Activated CD4-positive, alpha-beta T cell treated with anti-CD3 and anti-CD28 coated beads, Interleukin-2, Interleukin-4, amounts not matched to agents 100 ng/mL and 50 ng/mL, durations not matched to agents 16 hours and 8 hours (primary cell): ENCODE results near the gene GPR176.
"Not testable (repeated sequence)": the region's sequence is repeated elsewhere in the genome, so short reads cannot be mapped to it uniquely, and the experiment has no call there.

Experiments used
- DNase-seq: peaks from one replicate; pipeline ENCODE4 v3.0.0-alpha.2; 2020; ENCODE audit warnings: low spot score

The GPR176 gene

DNA sequence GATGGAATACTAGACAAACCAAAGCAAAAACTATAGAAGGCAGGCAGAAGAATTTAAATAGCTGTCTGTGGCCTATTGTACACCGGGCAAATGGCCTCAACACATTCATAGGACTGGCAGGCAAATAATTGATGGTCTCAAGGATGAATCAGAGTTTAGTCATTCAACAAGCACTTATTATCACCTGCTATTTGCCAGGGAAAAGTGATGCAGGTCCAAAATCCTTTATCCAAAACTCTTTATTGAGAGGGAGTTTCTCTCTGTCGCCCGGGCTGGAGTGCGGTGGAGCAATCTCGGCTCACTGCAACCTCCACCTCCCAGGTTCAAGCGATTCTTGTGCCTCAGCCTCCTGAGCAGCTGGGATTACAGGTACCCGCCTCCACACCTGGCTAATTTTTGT is 16.1 kb upstream of the GPR176 start:
- DNase-seq: no peak

DNA sequence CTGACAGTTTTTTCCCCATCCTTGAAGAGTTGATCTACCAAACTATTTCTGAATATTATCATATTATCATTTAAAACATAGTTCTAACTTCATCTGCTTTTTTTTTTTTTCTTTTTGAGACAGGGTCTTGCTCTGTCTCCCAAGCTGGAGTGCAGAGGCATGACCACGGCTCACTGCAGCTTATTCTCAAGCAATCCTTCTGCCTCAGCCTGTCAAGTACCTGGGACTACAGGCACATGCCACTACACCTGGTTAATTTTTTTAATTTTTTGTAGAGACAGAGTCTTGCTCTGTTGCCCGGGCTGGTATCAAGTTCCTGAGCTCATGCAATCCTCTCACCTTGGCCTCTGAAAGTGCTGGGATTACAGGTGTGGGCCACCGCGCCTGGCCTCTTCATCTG is 15.2 kb upstream of the GPR176 start:
- DNase-seq: no peak

GRCh38 chr15:39934397-39935071 is 14.5 kb upstream of the GPR176 start:
- DNase-seq: no peak

DNA sequence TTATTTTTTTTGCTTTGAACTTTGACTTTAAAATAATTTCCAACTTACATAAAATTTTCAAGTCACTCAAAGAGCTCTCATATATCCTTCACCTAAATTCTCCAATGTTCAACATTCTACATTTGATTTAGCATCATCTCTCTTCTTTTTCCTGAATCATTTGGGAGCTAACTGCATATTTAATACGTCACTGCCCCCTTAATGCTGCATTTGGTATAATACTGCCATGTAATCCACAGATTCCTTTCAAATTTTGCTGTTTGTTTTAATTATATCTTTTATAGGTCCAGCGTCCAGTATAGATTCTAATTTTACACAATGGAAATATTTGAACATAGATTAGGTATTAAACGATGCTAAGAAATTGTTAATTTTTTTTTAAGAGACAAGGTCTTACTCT is 11.5 kb upstream of the GPR176 start:
- DNase-seq: no peak

- no peak for DNase-seq
Observed at GRCh38 chr15:39926526-39926925, 6.5 kb upstream of the GPR176 start.

DNA sequence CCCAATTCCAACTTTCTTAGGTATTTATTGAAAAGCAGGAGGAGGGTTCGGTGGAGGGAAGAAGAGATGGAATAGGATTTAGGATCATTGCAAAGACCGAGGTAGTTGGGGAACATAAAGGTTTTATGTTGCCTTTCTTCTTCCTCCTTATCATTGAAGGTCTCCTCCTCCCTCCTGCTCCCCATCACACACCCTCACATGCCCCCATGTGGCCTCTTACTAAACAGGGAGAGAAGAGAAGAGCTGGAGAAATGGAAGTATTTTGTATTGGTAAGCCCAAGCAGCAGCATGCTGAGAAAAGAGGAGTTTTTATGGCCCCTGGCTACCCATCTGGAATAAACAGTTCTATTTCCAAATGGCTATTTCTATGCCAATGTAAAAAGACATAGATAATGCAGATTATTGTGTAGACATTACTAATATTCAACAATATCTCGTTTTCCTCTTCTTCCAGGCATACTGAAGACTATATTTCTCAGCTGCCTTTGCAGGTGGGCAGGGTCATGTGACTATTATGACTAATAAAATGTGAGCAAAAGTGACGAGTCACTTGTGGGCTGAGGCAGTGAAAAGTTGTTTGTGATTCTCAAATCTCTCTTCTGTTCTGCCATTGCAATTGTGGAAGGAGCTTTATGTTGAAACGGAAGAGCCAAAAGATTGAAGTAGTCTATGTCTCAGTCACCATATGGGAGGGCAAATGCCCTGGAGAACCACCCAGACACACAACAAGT is 5.2 kb upstream of the GPR176 start:
- no peak for DNase-seq

GRCh38 chr15:39924437-39924836 is 4.4 kb upstream of the GPR176 start:
- no peak for DNase-seq

- no peak for DNase-seq
Observed at GRCh38 chr15:39922462-39923092, 2.5 kb upstream of the GPR176 start.

- DNase-seq: no peak
Observed at GRCh38 chr15:39921274-39921638, 1.2 kb upstream of the GPR176 start.

DNA sequence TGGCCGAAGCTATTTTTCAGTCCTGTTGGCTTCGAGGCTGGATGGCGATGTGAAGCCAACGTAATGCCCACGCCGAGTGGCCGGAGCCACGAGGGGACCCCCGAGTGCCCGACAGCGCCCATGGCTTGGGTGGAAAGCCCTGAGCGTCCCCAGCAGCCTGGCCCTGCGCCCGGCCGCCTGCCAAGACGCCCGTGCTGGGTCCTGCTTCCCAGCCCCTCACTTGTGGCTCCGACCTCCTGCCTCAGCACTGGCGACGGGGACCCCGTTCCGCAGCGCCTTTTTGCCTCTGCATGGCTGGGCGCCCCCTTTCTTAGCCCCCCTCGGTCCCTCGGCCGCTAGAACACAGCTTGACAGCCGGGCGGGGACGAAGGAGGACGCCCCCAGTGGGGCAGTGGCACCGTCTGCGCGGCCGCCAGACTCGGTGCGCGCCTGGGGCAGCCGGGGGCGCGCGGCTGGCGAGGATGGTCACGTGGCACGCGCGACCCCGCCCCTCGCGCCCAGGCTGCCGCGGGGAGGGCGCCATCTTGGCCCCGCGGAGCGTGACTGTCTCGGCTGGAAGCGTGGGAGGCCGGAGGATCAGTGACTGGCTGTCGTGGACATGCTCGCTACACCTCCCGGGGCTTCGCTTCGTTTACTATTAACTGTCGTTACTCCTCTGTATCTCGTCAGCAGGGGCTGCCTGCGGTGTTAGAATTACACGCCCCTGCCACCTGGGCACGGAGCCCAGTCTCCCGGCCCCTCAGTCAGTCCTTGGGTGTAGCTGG is 626 bp upstream of the GPR176 start:
- DNase-seq: peak; percentile 68

DNA sequence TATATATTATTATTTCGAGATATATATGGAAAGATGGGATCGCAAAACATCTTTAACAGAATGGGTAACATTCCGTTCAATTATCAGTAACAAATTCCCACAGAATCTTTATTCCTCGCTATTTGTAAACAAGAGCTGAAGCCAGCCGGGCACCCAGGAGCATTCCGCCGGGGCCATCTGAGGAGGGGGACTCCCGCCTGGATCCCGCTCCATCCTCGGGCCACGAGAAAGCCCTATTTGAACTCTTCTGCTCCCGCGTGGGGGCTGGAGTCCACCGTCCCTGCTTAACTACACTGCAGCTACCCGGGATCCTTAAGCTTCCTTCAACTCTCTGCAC is 687 bp downstream of the GPR176 start:
- DNase-seq: no peak

DNA sequence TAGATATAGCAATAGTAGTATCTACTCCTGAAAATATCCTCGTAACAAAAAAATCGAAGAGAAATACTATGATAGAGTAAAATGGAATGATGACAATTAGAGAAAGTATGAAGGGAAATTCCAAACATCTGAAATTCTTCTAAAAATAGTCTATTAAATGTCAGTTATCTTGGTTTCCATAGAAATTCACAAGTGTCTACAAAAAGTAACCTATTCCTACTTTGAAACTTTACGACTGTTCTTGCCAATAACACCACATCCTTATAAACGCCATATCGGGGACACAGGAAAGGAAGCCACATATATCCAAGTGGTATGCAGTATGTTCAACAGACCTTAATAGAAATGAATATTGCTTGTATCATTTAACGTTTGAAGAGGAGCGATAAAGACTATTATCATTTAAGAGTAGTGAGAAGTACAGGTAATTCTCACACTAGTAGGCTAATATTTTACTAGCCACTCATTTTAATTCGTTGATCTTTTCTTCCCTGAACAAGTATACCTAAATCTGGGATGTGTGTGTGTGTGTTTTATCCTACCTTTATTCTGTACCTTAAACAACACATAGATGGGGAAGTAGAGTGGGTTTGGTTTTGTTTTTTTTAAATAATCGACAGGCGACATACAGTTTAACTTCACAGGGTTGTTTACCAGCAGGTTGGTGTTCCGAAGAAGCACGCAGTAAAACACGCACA is 1.2 kb downstream of the GPR176 start:
- DNase-seq: no peak

GRCh38 chr15:39914977-39915376 is 5.1 kb downstream of the GPR176 start:
- DNase-seq: no peak

DNA sequence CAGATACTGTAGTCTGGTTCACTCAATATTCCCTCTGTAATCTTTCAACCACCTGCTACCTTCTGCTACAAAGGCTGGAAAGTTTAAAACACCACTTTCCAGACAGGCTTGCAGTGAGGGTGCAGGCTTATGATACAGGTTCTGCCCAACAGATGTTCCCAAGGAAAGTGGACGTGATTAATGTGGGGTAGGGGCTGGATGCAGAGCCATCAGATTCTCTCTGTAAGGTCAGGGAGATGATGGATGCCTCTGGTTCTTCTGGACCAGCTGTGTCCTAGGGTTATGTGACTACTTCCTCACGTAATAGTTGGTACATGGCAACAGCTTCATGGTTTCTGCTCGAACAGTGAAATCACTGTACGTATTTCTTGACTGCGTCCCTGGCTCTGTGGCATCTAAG is 11.1 kb downstream of the GPR176 start:
- no peak for DNase-seq

DNA sequence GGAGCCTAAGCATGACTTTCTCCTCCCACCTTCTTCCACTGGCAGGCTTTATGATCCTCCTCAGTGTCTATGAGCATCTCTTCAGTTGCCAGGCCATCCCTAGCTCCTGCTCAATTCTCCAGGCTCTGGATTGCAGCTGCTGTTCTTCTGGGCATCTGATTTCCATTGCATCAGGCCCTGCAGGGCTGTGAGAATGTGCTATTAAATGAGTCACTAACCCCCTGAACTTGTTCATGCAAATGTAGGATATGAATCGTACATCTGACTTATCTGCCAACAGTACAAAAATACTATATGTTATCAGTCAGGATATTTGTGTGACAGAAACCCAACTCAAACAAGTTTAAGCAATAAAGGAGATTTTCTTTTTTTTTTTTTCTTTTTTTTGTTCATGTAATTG is 11.9 kb downstream of the GPR176 start:
- DNase-seq: no peak

- DNase-seq: no peak
Observed at GRCh38 chr15:39907216-39907615, 12.8 kb downstream of the GPR176 start.

DNA sequence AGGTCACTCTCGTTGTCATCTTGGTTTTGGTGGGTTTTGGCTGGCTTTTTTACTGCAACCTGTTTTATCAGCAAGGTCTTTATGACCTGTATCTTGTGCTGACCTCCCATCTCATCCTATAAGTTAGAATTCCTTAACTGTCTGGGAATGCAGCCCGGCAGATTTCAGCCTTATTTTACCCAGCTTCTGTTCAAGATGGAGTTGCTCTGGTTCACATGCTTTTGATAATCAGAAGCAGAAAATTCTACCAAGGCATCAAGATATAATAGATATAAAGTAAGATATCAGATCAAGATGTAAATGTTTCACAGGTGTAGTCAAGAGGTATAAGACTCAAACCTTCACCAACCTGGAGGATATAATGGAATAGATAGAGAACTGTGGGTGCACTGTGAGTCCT is 16.0 kb downstream of the GPR176 start:
- DNase-seq: no peak

GRCh38 chr15:39898317-39898716 is 21.7 kb downstream of the GPR176 start:
- DNase-seq: no peak

DNA sequence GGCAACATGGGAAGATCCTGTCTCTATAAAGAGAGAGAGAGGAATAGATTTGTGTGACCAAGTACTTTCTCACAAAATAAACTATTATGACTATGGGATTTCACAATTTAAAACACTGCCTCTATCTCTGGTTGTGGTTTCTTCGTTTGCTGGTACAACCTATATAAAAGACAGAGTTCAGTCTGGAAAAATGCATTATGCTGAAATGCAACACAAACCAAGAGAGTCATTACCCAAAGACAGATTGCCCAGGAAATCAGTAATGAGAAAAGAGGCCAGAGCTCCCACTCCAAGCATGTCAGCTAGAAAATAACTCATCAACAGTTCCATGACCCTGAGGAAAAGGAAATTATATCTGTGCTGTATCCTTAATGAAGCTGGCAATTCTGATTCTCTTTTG is 23.2 kb downstream of the GPR176 start:
- no peak for DNase-seq

- no peak for DNase-seq
Observed at GRCh38 chr15:39896101-39896500, 24.0 kb downstream of the GPR176 start.

DNA sequence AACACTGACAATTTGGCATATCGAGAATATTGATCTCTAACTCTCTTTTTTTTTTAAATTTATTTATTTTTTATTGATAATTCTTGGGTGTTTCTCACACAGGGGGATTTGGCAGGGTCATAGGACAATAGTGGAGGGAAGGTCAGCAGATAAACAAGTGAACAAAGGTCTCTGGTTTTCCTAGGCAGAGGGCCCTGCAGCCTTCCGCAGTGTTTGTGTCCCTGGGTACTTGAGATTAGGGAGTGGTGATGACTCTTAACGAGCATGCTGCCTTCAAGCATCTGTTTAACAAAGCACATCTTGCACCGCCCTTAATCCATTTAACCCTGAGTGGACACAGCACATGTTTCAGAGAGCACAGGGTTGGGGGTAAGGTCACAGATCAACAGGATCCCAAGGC is 27.0 kb downstream of the GPR176 start:
- not testable (repeated sequence) for DNase-seq

- DNase-seq: no peak
Observed at GRCh38 chr15:39892418-39892817, 27.6 kb downstream of the GPR176 start.
